HCT116 (cell line): ENCODE results near the gene P2RX3.

Source experiments
- EZH2 ChIP-seq: fragments of 200-600 bp; sonication (generic); IDR thresholded peaks from 2 replicates; pipeline ENCODE4 v1.6.1; 2017; ENCODE audit warnings: antibody characterized with exemption, mixed run types
- REST ChIP-seq: IDR thresholded peaks from 2 replicates; pipeline ENCODE4 v1.6.1; 2012; ENCODE audit warnings: low read depth
- SIN3A ChIP-seq: IDR thresholded peaks from 2 replicates; pipeline ENCODE4 v1.6.1; 2012; ENCODE audit warnings: low read depth
- ZNF274 ChIP-seq: fragments of 200-500 bp; sonication (Bioruptor generic); IDR thresholded peaks from 2 replicates; pipeline ENCODE4 v1.6.1; 2014; ENCODE audit warnings: mild to moderate bottlenecking, low read depth, low read length, inconsistent platforms
- TF ChIP-seq, protein P1 (sequence below), 3 experiments: fragments of 200-600 bp in 1 of 3; sonication (generic) in 1 of 3; IDR thresholded peaks in 2 of 3; conservative IDR thresholded peaks in 1 of 3; 2 replicates each; pipeline ENCODE4 v1.5.1; 2012 to 2017; ENCODE audit warnings: low read depth in 2 of 3, low read length in 2 of 3, antibody characterized with exemption in 1 of 3, borderline replicate concordance in 1 of 3, control low read depth in 1 of 3, mild to moderate bottlenecking in 1 of 3, mixed read lengths in 1 of 3, mixed run types in 1 of 3, moderate library complexity in 1 of 3; ENCODE audit not compliant: insufficient read depth in 1 of 3

- TF ChIP-seq SIN3A (no peak), EZH2 (no peak), ZNF274 (no peak), REST (no peak)
- TF ChIP-seq, protein P1, sequence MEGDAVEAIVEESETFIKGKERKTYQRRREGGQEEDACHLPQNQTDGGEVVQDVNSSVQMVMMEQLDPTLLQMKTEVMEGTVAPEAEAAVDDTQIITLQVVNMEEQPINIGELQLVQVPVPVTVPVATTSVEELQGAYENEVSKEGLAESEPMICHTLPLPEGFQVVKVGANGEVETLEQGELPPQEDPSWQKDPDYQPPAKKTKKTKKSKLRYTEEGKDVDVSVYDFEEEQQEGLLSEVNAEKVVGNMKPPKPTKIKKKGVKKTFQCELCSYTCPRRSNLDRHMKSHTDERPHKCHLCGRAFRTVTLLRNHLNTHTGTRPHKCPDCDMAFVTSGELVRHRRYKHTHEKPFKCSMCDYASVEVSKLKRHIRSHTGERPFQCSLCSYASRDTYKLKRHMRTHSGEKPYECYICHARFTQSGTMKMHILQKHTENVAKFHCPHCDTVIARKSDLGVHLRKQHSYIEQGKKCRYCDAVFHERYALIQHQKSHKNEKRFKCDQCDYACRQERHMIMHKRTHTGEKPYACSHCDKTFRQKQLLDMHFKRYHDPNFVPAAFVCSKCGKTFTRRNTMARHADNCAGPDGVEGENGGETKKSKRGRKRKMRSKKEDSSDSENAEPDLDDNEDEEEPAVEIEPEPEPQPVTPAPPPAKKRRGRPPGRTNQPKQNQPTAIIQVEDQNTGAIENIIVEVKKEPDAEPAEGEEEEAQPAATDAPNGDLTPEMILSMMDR (IDR thresholded peaks at IDR 0.05 in 2 of 3, conservative IDR thresholded peaks at IDR 0.05 in 1 of 3; ENCODE audit: borderline replicate concordance in 1 of 3, insufficient read depth in 1 of 3, low read depth in 2 of 3, low read length in 2 of 3): no peak
Measured at GRCh38 chr11:57344826-57345225, 6.7 kb downstream of the P2RX3 start.
